Right forelimb (tissue), 1 donor: ENCODE measurements around the gene MYBPC2.
"Not testable (repeated sequence)": the region's sequence is repeated elsewhere in the genome, so short reads cannot be mapped to it uniquely, and the experiment has no call there.

Experiments
- DNase-seq: peaks from one replicate; pipeline ENCODE4 v3.0.0-alpha.2; 2018

The MYBPC2 gene

GRCh38 chr19:50432221-50433028, at the start of gene MYBPC2:
TSS of gene MYBPC2 (plus strand) at chr19:50432892. CDS start at chr19:50432954, 62 bp downstream.
- peak; percentile 69 for DNase-seq

- no peak for DNase-seq
These were observed 49.5 kb upstream of the MYBPC2 start for GRCh38 chr19:50383001-50383851.

- DNase-seq: peak; percentile 94
These were observed 48.6 kb upstream of the MYBPC2 start, which contains the start of gene POLD1 for GRCh38 chr19:50383852-50384684. TSS of gene POLD1 (plus strand) at chr19:50384347. CDS start at chr19:50398852, 14,505 bp downstream.

GRCh38 chr19:50384685-50385535, 47.8 kb upstream of the MYBPC2 start:
- DNase-seq: no peak

- no peak for DNase-seq
These were observed 45.4 kb upstream of the MYBPC2 start for GRCh38 chr19:50387176-50387867.

GRCh38 chr19:50387868-50388245, 44.8 kb upstream of the MYBPC2 start:
- DNase-seq: no peak

- not testable (repeated sequence) for DNase-seq
These were observed 42.4 kb upstream of the MYBPC2 start for GRCh38 chr19:50390295-50390694.

GRCh38 chr19:50390952-50391351, 41.7 kb upstream of the MYBPC2 start:
- DNase-seq: not testable (repeated sequence)

GRCh38 chr19:50392759-50393158, 39.9 kb upstream of the MYBPC2 start:
- DNase-seq: no peak

GRCh38 chr19:50393589-50393988, 39.1 kb upstream of the MYBPC2 start:
- DNase-seq: no peak

GRCh38 chr19:50394017-50394416, 38.7 kb upstream of the MYBPC2 start:
- no peak for DNase-seq

- DNase-seq: no peak
These were observed 33.9 kb upstream of the MYBPC2 start for GRCh38 chr19:50398675-50399367.

GRCh38 chr19:50399368-50399745, 33.3 kb upstream of the MYBPC2 start:
- no peak for DNase-seq

- no peak for DNase-seq
These were observed 30.9 kb upstream of the MYBPC2 start for GRCh38 chr19:50401605-50402450.

- no peak for DNase-seq
These were observed 30.0 kb upstream of the MYBPC2 start for GRCh38 chr19:50402544-50403301.

GRCh38 chr19:50406156-50406820, 26.4 kb upstream of the MYBPC2 start:
- no peak for DNase-seq

GRCh38 chr19:50406829-50407228, 25.9 kb upstream of the MYBPC2 start:
- DNase-seq: no peak

- DNase-seq: no peak
These were observed 23.3 kb upstream of the MYBPC2 start for GRCh38 chr19:50409347-50409746.
